Heart left ventricle (tissue), 13 donors: ENCODE measurements around the gene FGF8.

ENCODE experiments used
- POLR2A ChIP-seq, 2 donors: fragments of 450-650 bp; IDR thresholded peaks; one replicate each; pipeline ENCODE4 v1.6.1; 2017; ENCODE audit warnings: antibody characterized with exemption in 2 of 2, mild to moderate bottlenecking in 2 of 2, moderate library complexity in 2 of 2
- TF ChIP-seq, protein P1 (sequence below), 12 donors: fragments of 200-600 bp; sonication (generic) in 4 of 12; IDR thresholded peaks; one replicate each; pipeline versions ENCODE4 v1.5.0 to v1.8.0; 2018 to 2022; ENCODE audit warnings: antibody characterized with exemption in 12 of 12, mild to moderate bottlenecking in 5 of 12
- donor health status: ischemic (EF 13 %, LVEDD 7.1; RV severe dilation, severe dysfunction).
- donor health status: DM: no; HTN: yes; CAD: no.
- donor health status: DM: no; HTN: no; CAD: no.
- donor health status: ischemic (EF 25% LVEDD 6.9; RV normal size, moderate dysfunction).
- donor health status: ischemic (EF 25% LVEDD 5.7; RV mildly dilated, moderate dysfunction).
- donor health status: ischemic (EF 35%, LVEDD 5.7; RV mildly dilated, moderate dysfunction).
- donor health status: nonischemic (EF 11% LVEDD 7.7; RV severe dilation, severe dysfunction).
- donor health status: DM: yes; HTN: yes; CAD: no.
- donor health status: PGD.
- donor health status: ischemic (EF 29% LVEDD 5.4; RV normal size, mild dysfunction).
- donor health status: nonischemic (EF 23%, LVEDD 6.1; RV moderate dilation, normal function).

DNA sequence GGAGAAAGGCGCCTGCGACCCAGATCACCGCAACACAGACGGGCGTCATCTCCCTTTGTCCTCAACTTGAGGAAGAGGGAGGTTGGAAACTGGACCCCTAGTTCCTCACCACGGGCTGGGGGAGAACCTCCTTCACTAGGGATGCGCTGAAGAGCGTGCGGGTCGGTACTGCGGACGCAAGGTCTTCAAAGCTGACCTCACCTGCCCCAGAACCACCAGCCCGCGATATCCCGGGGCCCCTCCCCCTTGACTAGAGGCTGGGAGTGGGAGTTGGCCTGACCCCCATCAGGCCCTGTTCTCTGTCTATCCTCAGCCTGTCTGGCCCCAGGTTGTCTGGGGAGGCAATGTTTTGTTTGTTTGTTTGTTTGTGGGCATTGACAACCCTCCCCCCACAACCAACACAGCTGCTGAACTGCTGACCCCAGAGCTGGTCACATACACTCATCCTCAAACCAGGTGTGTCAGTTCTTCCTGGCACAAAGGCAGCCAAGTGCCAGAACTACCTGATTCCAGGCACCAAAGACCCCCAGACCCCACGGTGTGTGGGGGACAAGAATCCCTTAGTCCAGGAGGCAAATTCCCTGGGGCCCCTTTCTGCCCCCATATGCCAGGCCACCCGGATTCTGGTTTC is 4.4 kb upstream of the FGF8 start:
- TF ChIP-seq, protein P1, sequence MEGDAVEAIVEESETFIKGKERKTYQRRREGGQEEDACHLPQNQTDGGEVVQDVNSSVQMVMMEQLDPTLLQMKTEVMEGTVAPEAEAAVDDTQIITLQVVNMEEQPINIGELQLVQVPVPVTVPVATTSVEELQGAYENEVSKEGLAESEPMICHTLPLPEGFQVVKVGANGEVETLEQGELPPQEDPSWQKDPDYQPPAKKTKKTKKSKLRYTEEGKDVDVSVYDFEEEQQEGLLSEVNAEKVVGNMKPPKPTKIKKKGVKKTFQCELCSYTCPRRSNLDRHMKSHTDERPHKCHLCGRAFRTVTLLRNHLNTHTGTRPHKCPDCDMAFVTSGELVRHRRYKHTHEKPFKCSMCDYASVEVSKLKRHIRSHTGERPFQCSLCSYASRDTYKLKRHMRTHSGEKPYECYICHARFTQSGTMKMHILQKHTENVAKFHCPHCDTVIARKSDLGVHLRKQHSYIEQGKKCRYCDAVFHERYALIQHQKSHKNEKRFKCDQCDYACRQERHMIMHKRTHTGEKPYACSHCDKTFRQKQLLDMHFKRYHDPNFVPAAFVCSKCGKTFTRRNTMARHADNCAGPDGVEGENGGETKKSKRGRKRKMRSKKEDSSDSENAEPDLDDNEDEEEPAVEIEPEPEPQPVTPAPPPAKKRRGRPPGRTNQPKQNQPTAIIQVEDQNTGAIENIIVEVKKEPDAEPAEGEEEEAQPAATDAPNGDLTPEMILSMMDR (IDR thresholded peaks at IDR 0.05) = peak in 3 of 12 donors; percentile 3 to 23 (median 15)
- no peak for TF ChIP-seq POLR2A (IDR thresholded peaks at IDR 0.05)
